Neural cell (in vitro differentiated cells): ENCODE measurements around the gene GDF3. TPM values are rescaled to one million over a fixed set of nuclear protein-coding genes. Genes with fewer than 3 reads are reported as not detected.

Source experiments
- H2AFZ ChIP-seq: fragments of 200-600, 300-800 bp; sonication (generic), shearing (Covaris generic); 2 replicates; pipeline ENCODE4 v1.6.0; 2014; ENCODE audit warnings: low read depth, mild to moderate bottlenecking, antibody characterized with exemption, low read length, moderate library complexity
- H3F3A ChIP-seq: fragments of 200-600 bp; shearing (Covaris generic); 2 replicates; pipeline ENCODE4 v1.6.1; 2016; ENCODE audit warnings: mild to moderate bottlenecking, moderate library complexity, mixed read lengths, antibody characterized with exemption, low read length; ENCODE audit not compliant: insufficient read depth, poor library complexity, severe bottlenecking
- H3K27ac ChIP-seq: fragments of 200-600, 300-800 bp; sonication (generic), shearing (Covaris generic); 2 replicates; pipeline ENCODE4 v1.5.1; 2014; ENCODE audit warnings: mild to moderate bottlenecking, low read length, moderate library complexity
- H3K27me3 ChIP-seq: fragments of 300-800, 200-600 bp; sonication (generic), shearing (Covaris generic); 2 replicates; pipeline ENCODE4 v1.6.0; 2014; ENCODE audit warnings: mild to moderate bottlenecking, low read depth, low read length, moderate library complexity; ENCODE audit not compliant: insufficient read depth
- H3K36me3 ChIP-seq: fragments of 300-800, 200-600 bp; sonication (generic), shearing (Covaris generic); 2 replicates; pipeline ENCODE4 v1.5.1; 2014; ENCODE audit warnings: mild to moderate bottlenecking, antibody characterized with exemption, low read length, moderate library complexity; ENCODE audit not compliant: insufficient read depth
- H3K4me2 ChIP-seq: fragments of 300-800, 200-600 bp; sonication (generic), shearing (Covaris generic); 2 replicates; pipeline ENCODE4 v1.6.0; 2014; ENCODE audit warnings: mild to moderate bottlenecking, low read length
- H3K4me3 ChIP-seq: fragments of 300-800, 200-600 bp; sonication (generic), shearing (Covaris generic); 2 replicates; pipeline ENCODE4 v1.5.1; 2014; ENCODE audit warnings: mild to moderate bottlenecking, low read length, moderate library complexity
- H3K79me2 ChIP-seq: fragments of 200-600 bp; shearing (Covaris generic); replicated peaks from 2 replicates; pipeline ENCODE4 v1.6.0; 2014; ENCODE audit warnings: mild to moderate bottlenecking, low read length, moderate library complexity; ENCODE audit not compliant: insufficient read depth
- H3K9ac ChIP-seq: fragments of 300-800, 200-600 bp; sonication (generic), shearing (Covaris generic); 2 replicates; pipeline ENCODE4 v1.6.1; 2016; ENCODE audit warnings: mild to moderate bottlenecking, low read length, mixed read lengths
- H3K9me2 ChIP-seq: fragments of 200-600 bp; shearing (Covaris generic); 2 replicates; pipeline ENCODE4 v1.6.1; 2016; ENCODE audit warnings: mild to moderate bottlenecking, low read length, mixed read lengths; ENCODE audit not compliant: insufficient read depth
- H3K9me3 ChIP-seq: fragments of 200-600, 300-800 bp; sonication (generic), shearing (Covaris generic); 2 replicates; pipeline ENCODE4 v1.6.1; 2016; ENCODE audit warnings: mild to moderate bottlenecking, mixed run types, low read length, moderate library complexity, mixed read lengths
- H4K20me1 ChIP-seq: fragments of 200-600 bp; shearing (Covaris generic); 2 replicates; pipeline ENCODE4 v1.6.1; 2016; ENCODE audit warnings: mild to moderate bottlenecking, mixed run types; ENCODE audit not compliant: insufficient read depth
- CTCF ChIP-seq: fragments of 450-650 bp; IDR thresholded peaks from 2 replicates; pipeline ENCODE4 v1.5.1; 2014; ENCODE audit warnings: antibody characterized with exemption, mild to moderate bottlenecking, moderate library complexity; ENCODE audit not compliant: poor library complexity, severe bottlenecking
- EP300 ChIP-seq: fragments of 450-650 bp; conservative IDR thresholded peaks from 2 replicates; pipeline ENCODE4 v1.6.1; 2014; ENCODE audit warnings: antibody characterized with exemption, mild to moderate bottlenecking, moderate library complexity; ENCODE audit not compliant: poor library complexity, severe bottlenecking
- EZH2 ChIP-seq: fragments of 200-600, 300-800 bp; shearing (Covaris generic), sonication (generic); IDR thresholded peaks from 2 replicates; pipeline ENCODE4 v1.6.1; 2014; ENCODE audit warnings: antibody characterized with exemption, low read length, borderline replicate concordance, mild to moderate bottlenecking; ENCODE audit not compliant: insufficient read depth, poor library complexity, severe bottlenecking
- MXI1 ChIP-seq: fragments of 450-650 bp; conservative IDR thresholded peaks from 2 replicates; pipeline ENCODE4 v1.6.1; 2014; ENCODE audit warnings: antibody characterized with exemption, mild to moderate bottlenecking; ENCODE audit not compliant: poor library complexity, severe bottlenecking
- POLR2AphosphoS5 ChIP-seq: IDR thresholded peaks from 2 replicates; pipeline ENCODE4 v1.6.1; 2012
- RAD21 ChIP-seq: fragments of 450-650 bp; conservative IDR thresholded peaks from 2 replicates; pipeline ENCODE4 v1.6.1; 2014; ENCODE audit warnings: antibody characterized with exemption, mild to moderate bottlenecking, moderate library complexity
- SMC3 ChIP-seq: fragments of 450-650 bp; conservative IDR thresholded peaks from 2 replicates; pipeline ENCODE4 v1.6.1; 2014; ENCODE audit warnings: antibody characterized with exemption, mild to moderate bottlenecking, moderate library complexity; ENCODE audit not compliant: poor library complexity
- TAF1 ChIP-seq: IDR thresholded peaks from 2 replicates; pipeline ENCODE4 v1.6.1; 2012; ENCODE audit warnings: low read depth
- polyA plus RNA-seq: library from polyadenylated mRNA; depleted of rRNA; stranded (reverse); fragments of >200 nt; gene quantifications from 2 replicates; pipeline ENCODE4 v1.2.3, GENCODE V29; 2014
- TF ChIP-seq, protein P1 (sequence below): IDR thresholded peaks from 2 replicates; pipeline ENCODE4 v1.6.1; 2012; ENCODE audit warnings: borderline replicate concordance

GDF3 gene
- polyA plus RNA-seq, 1 donor from 2014 or later, result not detected

DNA sequence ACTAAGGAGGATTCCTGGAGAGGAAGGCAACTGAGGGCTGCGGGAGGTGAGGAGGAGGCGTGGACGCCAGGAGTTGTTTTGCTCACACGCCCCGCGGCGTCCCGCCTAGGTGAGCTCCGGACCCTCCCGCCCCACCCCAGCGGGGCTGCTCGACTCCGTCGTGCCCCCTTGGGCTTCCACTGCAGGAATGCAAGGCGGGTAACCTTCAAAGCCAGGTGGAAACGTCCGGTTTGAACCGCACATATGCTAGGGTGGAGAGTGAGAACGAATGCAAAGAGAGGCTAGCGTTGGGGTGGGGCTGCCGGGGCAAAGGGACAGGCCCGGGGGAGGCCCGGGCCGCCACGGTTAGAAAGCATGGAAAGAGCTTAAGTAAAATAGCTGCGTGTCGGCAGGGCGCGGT, 10.3 kb upstream of the GDF3 start:
- H3K27ac ChIP-seq, result no peak overlapping the region
- no peaks in the 10 kb centered on the region for H3K79me2 ChIP-seq
- H3K27me3 ChIP-seq, result no peaks in the 10 kb centered on the region
- no peak overlapping the region for H2AFZ ChIP-seq
- H3K36me3 ChIP-seq, result no peaks in the 10 kb centered on the region
- no peaks in the 10 kb centered on the region for H4K20me1 ChIP-seq
- H3K4me3 ChIP-seq, result no peak overlapping the region
- no peak overlapping the region for H3K4me2 ChIP-seq
- H3K9me3 ChIP-seq, result no peaks in the 10 kb centered on the region
- no peaks in the 10 kb centered on the region for H3K9me2 ChIP-seq
- H3K9ac ChIP-seq, result no peak overlapping the region
- TF ChIP-seq MXI1 (no peak), RAD21 (no peak), TAF1 (no peak), POLR2AphosphoS5 (no peak), CTCF (no peak), EZH2 (no peak), EP300 (no peak), SMC3 (no peak)
- TF ChIP-seq, protein P1, sequence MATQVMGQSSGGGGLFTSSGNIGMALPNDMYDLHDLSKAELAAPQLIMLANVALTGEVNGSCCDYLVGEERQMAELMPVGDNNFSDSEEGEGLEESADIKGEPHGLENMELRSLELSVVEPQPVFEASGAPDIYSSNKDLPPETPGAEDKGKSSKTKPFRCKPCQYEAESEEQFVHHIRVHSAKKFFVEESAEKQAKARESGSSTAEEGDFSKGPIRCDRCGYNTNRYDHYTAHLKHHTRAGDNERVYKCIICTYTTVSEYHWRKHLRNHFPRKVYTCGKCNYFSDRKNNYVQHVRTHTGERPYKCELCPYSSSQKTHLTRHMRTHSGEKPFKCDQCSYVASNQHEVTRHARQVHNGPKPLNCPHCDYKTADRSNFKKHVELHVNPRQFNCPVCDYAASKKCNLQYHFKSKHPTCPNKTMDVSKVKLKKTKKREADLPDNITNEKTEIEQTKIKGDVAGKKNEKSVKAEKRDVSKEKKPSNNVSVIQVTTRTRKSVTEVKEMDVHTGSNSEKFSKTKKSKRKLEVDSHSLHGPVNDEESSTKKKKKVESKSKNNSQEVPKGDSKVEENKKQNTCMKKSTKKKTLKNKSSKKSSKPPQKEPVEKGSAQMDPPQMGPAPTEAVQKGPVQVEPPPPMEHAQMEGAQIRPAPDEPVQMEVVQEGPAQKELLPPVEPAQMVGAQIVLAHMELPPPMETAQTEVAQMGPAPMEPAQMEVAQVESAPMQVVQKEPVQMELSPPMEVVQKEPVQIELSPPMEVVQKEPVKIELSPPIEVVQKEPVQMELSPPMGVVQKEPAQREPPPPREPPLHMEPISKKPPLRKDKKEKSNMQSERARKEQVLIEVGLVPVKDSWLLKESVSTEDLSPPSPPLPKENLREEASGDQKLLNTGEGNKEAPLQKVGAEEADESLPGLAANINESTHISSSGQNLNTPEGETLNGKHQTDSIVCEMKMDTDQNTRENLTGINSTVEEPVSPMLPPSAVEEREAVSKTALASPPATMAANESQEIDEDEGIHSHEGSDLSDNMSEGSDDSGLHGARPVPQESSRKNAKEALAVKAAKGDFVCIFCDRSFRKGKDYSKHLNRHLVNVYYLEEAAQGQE, result no peak
- H3F3A ChIP-seq, result no peaks in the 10 kb centered on the region

- no peak overlapping the region for H2AFZ ChIP-seq
- no peak overlapping the region for H3K9ac ChIP-seq
- no peak overlapping the region for H3K4me2 ChIP-seq
- no peak for TF ChIP-seq EP300
- TF ChIP-seq RAD21, result no peak
- no peak for TF ChIP-seq SMC3
- TF ChIP-seq EZH2, result no peak
- no peak for TF ChIP-seq MXI1
- no peak for TF ChIP-seq CTCF
- no peak for TF ChIP-seq POLR2AphosphoS5
- no peak for TF ChIP-seq TAF1
- TF ChIP-seq, protein P1, result no peak
- H3K79me2 ChIP-seq, result no peaks in the 10 kb centered on the region
- H3K27me3 ChIP-seq, result no peaks in the 10 kb centered on the region
- no peaks in the 10 kb centered on the region for H3K9me2 ChIP-seq
- no peaks in the 10 kb centered on the region for H4K20me1 ChIP-seq
- no peaks in the 10 kb centered on the region for H3K36me3 ChIP-seq
- no peaks in the 10 kb centered on the region for H3F3A ChIP-seq
- H3K4me3 ChIP-seq, result no peak overlapping the region
- no peak overlapping the region for H3K27ac ChIP-seq
- no peaks in the 10 kb centered on the region for H3K9me3 ChIP-seq
Observed at GRCh38 chr12:7695237-7695560, 376 bp downstream of the GDF3 start.
